ENCODE measurements around the gene NOS1. TPM values are rescaled to one million over a fixed set of nuclear protein-coding genes. Genes with fewer than 3 reads are reported as not detected.
"Not testable (repeated sequence)": the region's sequence is repeated elsewhere in the genome, so short reads cannot be mapped to it uniquely, and the experiment has no call there.

The NOS1 gene
- total RNA-seq (under 1 TPM; 0.19 to 0.66 TPM), polyA plus RNA-seq (under 1 TPM; 0.05 to 0.25 TPM)
- long read RNA-seq, donor 1: 0 reads
- long read RNA-seq, donor 2, partial matches to known transcripts: 0 of 1 reads
- long read RNA-seq, donor 2, other reads (novel, unspliced or antisense): 1 of 1 reads

DNA sequence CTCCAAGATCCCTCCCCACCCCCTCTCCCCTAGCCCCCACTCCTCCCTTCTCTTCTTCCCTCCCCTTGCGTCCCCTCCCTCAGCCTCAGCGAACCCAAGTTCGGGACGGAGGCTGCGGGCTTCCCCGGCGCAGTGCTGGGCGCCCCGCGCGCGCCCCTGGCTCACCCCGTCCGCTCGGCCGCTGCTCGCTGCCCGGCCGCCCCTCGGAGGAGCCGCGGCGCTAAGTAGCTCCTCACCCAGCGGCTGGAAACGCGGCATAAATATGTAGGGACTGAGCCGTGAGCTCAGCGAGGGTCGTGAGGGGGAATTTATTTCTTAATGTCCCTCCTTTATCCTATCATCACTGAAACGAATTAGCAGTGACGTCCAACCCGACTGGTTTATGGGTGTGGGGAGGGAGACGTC, at the start of gene NOS1:
NOS1 (minus strand) TSS at position 280 of the 405 bp plus-strand sequence. CDS start 30,557 bp downstream, outside the sequence.
- H3K27ac ChIP-seq (ENCODE audit: low read depth in 1 of 2, low read length in 2 of 2): no peak within 1 kb of the TSS
- WGBS, 2 donors: 1% methylated on average over 22 to 33 of the region's 33 CpGs
- no peaks in the 10 kb centered on the region for H3K9me3 ChIP-seq (ENCODE audit: control insufficient read depth, low read length)
- ATAC-seq (ENCODE audit: low FRiP score): no peak
- no peaks in the 10 kb centered on the region for H3K27me3 ChIP-seq (ENCODE audit: control insufficient read depth in 1 of 2, insufficient read depth in 2 of 2, low read length in 1 of 2)
- no peaks in the 10 kb centered on the region for H3K4me1 ChIP-seq (ENCODE audit: control insufficient read depth in 1 of 2, insufficient read depth in 2 of 2, low read length in 2 of 2)
- no peak for DNase-seq
- H3K4me3 ChIP-seq (ENCODE audit: low read length in 2 of 2): no peak within 1 kb of the TSS
- H3K36me3 ChIP-seq (ENCODE audit: control insufficient read depth in 1 of 2, insufficient read depth in 2 of 2, low read length in 1 of 2): no peaks in the 10 kb centered on the region
- intact Hi-C loops (cut with DNase I): no loop called here

DNA sequence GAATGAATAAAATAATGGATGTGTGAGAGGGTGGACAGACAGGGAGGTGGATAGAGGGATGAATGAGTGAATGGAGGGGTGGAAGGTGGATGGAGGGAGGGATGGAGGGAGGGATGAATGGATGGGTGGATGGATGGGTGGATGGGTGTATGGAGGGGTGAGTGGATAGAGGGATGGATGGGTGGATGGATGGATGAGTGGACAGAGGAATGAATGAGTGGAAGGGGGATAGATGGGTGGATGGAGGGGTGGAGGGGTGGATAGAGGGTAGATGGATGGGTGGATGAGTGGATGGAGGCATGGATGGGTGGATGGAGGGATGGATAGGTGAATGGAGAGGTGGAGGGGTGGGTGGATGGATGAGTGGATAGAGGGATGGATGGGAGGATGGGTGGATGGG, 47.9 kb upstream of the NOS1 start:
- no peaks in the 10 kb centered on the region for H3K9me3 ChIP-seq (ENCODE audit: control insufficient read depth, low read length)
- no peak overlapping the region for H3K27ac ChIP-seq (ENCODE audit: low read depth in 1 of 2, low read length in 2 of 2)
- H3K36me3 ChIP-seq (ENCODE audit: control insufficient read depth in 1 of 2, insufficient read depth in 2 of 2, low read length in 1 of 2): no peaks in the 10 kb centered on the region
- ATAC-seq (ENCODE audit: low FRiP score): no peak
- intact Hi-C loops (cut with DNase I): no loop called here
- H3K4me3 ChIP-seq (ENCODE audit: low read length in 2 of 2): no peak overlapping the region
- no peak for DNase-seq
- H3K4me1 ChIP-seq (ENCODE audit: control insufficient read depth in 1 of 2, insufficient read depth in 2 of 2, low read length in 2 of 2): no peaks in the 10 kb centered on the region
- H3K27me3 ChIP-seq (ENCODE audit: control insufficient read depth in 1 of 2, insufficient read depth in 2 of 2, low read length in 1 of 2): no peaks in the 10 kb centered on the region

- intact Hi-C loops (cut with DNase I): no loop called here
- Histone ChIP-seq H3K27ac (ENCODE audit: low read depth in 1 of 2, low read length in 2 of 2) (no peak overlapping the region), H3K36me3 (ENCODE audit: control insufficient read depth in 1 of 2, insufficient read depth in 2 of 2, low read length in 1 of 2) (no peaks in the 10 kb centered on the region), H3K27me3 (ENCODE audit: control insufficient read depth in 1 of 2, insufficient read depth in 2 of 2, low read length in 1 of 2) (no peaks in the 10 kb centered on the region), H3K9me3 (ENCODE audit: control insufficient read depth, low read length) (peaks cover 4% of the 10 kb centered on the region), H3K4me3 (ENCODE audit: low read length in 2 of 2) (no peak overlapping the region), H3K4me1 (ENCODE audit: control insufficient read depth in 1 of 2, insufficient read depth in 2 of 2, low read length in 2 of 2) (no peaks in the 10 kb centered on the region)
- 35 to 37% methylated on average over 11 of the region's 11 CpGs for WGBS, 2 donors
- DNase-seq (peak in 1 of 2 donors; percentile 50), ATAC-seq (ENCODE audit: low FRiP score) (peak; percentile 43)
Measured at GRCh38 chr12:117408161-117408791, 46.9 kb upstream of the NOS1 start.

- Histone ChIP-seq H3K27me3 (ENCODE audit: control insufficient read depth in 1 of 2, insufficient read depth in 2 of 2, low read length in 1 of 2) (no peaks in the 10 kb centered on the region), H3K9me3 (ENCODE audit: control insufficient read depth, low read length) (peaks cover 4% of the 10 kb centered on the region), H3K27ac (ENCODE audit: low read depth in 1 of 2, low read length in 2 of 2) (no peak overlapping the region), H3K4me3 (ENCODE audit: low read length in 2 of 2) (no peak overlapping the region), H3K36me3 (ENCODE audit: control insufficient read depth in 1 of 2, insufficient read depth in 2 of 2, low read length in 1 of 2) (no peaks in the 10 kb centered on the region), H3K4me1 (ENCODE audit: control insufficient read depth in 1 of 2, insufficient read depth in 2 of 2, low read length in 2 of 2) (no peaks in the 10 kb centered on the region)
- intact Hi-C loops (cut with DNase I): no loop called here
- no peak for ATAC-seq (ENCODE audit: low FRiP score)
- DNase-seq: no peak
- 67 to 72% methylated on average over 7 of the region's 7 CpGs for WGBS, 2 donors
Measured at GRCh38 chr12:117404940-117405339, 43.5 kb upstream of the NOS1 start.

DNA sequence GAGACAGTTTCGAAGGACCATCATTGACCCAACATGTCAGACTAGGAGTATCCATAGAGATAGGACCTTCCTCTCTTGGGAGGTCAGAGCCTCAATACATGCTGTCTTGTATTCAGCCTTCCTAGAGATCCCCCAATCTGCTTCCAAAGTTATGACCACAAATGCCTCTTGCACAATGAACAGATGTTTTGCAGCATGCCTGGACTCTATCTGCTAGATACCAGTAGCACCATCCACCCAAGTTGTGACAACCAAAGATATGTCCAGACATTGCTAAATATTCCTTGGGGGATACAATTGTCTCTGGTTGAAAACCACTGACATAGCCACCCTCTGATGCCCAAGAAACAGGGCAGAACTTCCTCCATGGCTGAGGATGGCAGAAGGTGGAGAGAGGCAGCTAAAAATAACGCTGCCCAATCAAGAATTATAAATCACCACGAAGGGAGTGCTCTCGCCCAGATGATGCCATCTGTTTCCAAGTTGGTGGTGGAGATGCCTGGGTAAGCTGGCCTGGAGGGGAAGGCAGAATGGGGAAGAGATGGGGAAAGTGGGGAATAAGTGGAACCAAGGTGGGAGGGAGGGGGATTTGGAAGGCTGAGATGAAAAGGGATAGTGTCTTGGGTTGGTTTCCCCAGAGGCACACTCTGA, 42.9 kb upstream of the NOS1 start:
- H3K27ac ChIP-seq (ENCODE audit: low read depth in 1 of 2, low read length in 2 of 2): no peak overlapping the region

GRCh38 chr12:117403586-117404139, 42.2 kb upstream of the NOS1 start:
- Histone ChIP-seq H3K9me3 (ENCODE audit: control insufficient read depth, low read length) (peaks cover 4% of the 10 kb centered on the region), H3K4me1 (ENCODE audit: control insufficient read depth in 1 of 2, insufficient read depth in 2 of 2, low read length in 2 of 2) (no peaks in the 10 kb centered on the region), H3K36me3 (ENCODE audit: control insufficient read depth in 1 of 2, insufficient read depth in 2 of 2, low read length in 1 of 2) (no peaks in the 10 kb centered on the region), H3K27ac (ENCODE audit: low read depth in 1 of 2, low read length in 2 of 2) (no peak overlapping the region), H3K27me3 (ENCODE audit: control insufficient read depth in 1 of 2, insufficient read depth in 2 of 2, low read length in 1 of 2) (no peaks in the 10 kb centered on the region), H3K4me3 (ENCODE audit: low read length in 2 of 2) (no peak overlapping the region)
- no peak for DNase-seq
- 87 to 88% methylated on average over 3 of the region's 3 CpGs for WGBS, 2 donors
- intact Hi-C loops (cut with DNase I): no loop called here
- ATAC-seq (ENCODE audit: low FRiP score): no peak

More for the DNA sequence above, 42.9 kb upstream of the NOS1 start:
- no peak for ATAC-seq (ENCODE audit: low FRiP score)
- no peaks in the 10 kb centered on the region for H3K4me1 ChIP-seq (ENCODE audit: control insufficient read depth in 1 of 2, insufficient read depth in 2 of 2, low read length in 2 of 2)
- no peaks in the 10 kb centered on the region for H3K27me3 ChIP-seq (ENCODE audit: control insufficient read depth in 1 of 2, insufficient read depth in 2 of 2, low read length in 1 of 2)
- DNase-seq: no peak
- no peaks in the 10 kb centered on the region for H3K36me3 ChIP-seq (ENCODE audit: control insufficient read depth in 1 of 2, insufficient read depth in 2 of 2, low read length in 1 of 2)
- intact Hi-C loops (cut with DNase I): no loop called here
- 62 to 65% methylated on average over 4 of the region's 4 CpGs for WGBS, 2 donors
- H3K4me3 ChIP-seq (ENCODE audit: low read length in 2 of 2): no peak overlapping the region
- H3K9me3 ChIP-seq (ENCODE audit: control insufficient read depth, low read length): peaks cover 4% of the 10 kb centered on the region

- H3K4me1 ChIP-seq (ENCODE audit: control insufficient read depth in 1 of 2, insufficient read depth in 2 of 2, low read length in 2 of 2): no peaks in the 10 kb centered on the region
- peaks cover 4% of the 10 kb centered on the region for H3K9me3 ChIP-seq (ENCODE audit: control insufficient read depth, low read length)
- 50 to 52% methylated on average over 4 of the region's 4 CpGs for WGBS, 2 donors
- no peak overlapping the region for H3K27ac ChIP-seq (ENCODE audit: low read depth in 1 of 2, low read length in 2 of 2)
- ATAC-seq (ENCODE audit: low FRiP score): no peak
- intact Hi-C loops (cut with DNase I): no loop called here
- H3K27me3 ChIP-seq (ENCODE audit: control insufficient read depth in 1 of 2, insufficient read depth in 2 of 2, low read length in 1 of 2): no peaks in the 10 kb centered on the region
- no peak for DNase-seq
- H3K4me3 ChIP-seq (ENCODE audit: low read length in 2 of 2): no peak overlapping the region
- H3K36me3 ChIP-seq (ENCODE audit: control insufficient read depth in 1 of 2, insufficient read depth in 2 of 2, low read length in 1 of 2): no peaks in the 10 kb centered on the region
Measured at GRCh38 chr12:117402363-117402762, 40.9 kb upstream of the NOS1 start.

DNA sequence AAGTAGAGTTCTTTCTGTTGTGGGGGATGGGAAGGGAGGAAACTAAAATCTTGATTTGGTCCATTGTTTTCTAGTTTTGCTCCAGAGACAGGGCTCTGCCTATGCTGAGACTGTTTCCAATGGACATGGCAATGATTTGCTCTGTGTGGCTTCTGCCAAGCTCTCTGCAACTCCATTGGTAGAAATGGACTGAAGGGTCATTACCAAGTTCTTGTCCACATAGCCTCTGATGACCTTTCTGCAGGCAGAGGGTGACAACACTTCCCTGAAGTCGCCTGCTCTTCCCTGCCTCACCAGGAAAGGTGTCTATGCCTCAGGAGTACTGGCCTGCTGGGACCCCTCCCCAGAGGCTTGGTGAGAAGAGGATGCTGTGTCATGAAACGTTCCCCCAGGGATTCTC, 39.5 kb upstream of the NOS1 start:
- no peaks in the 10 kb centered on the region for H3K4me1 ChIP-seq (ENCODE audit: control insufficient read depth in 1 of 2, insufficient read depth in 2 of 2, low read length in 2 of 2)
- H3K27ac ChIP-seq (ENCODE audit: low read depth in 1 of 2, low read length in 2 of 2): no peak overlapping the region
- H3K4me3 ChIP-seq (ENCODE audit: low read length in 2 of 2): no peak overlapping the region
- no peaks in the 10 kb centered on the region for H3K27me3 ChIP-seq (ENCODE audit: control insufficient read depth in 1 of 2, insufficient read depth in 2 of 2, low read length in 1 of 2)
- intact Hi-C loops (cut with DNase I): no loop called here
- peaks cover 6% of the 10 kb centered on the region for H3K9me3 ChIP-seq (ENCODE audit: control insufficient read depth, low read length)
- H3K36me3 ChIP-seq (ENCODE audit: control insufficient read depth in 1 of 2, insufficient read depth in 2 of 2, low read length in 1 of 2): no peaks in the 10 kb centered on the region
- no peak for DNase-seq
- 35 to 46% methylated on average over 2 of the region's 2 CpGs for WGBS, 2 donors
- no peak for ATAC-seq (ENCODE audit: low FRiP score)

GRCh38 chr12:117398482-117398881, 37.1 kb upstream of the NOS1 start:
- H3K36me3 ChIP-seq (ENCODE audit: control insufficient read depth in 1 of 2, insufficient read depth in 2 of 2, low read length in 1 of 2); H3K4me3 ChIP-seq (ENCODE audit: low read length in 2 of 2); ATAC-seq (ENCODE audit: low FRiP score); H3K4me1 ChIP-seq (ENCODE audit: control insufficient read depth in 1 of 2, insufficient read depth in 2 of 2, low read length in 2 of 2); H3K9me3 ChIP-seq (ENCODE audit: control insufficient read depth, low read length); DNase-seq; intact Hi-C loops (cut with DNase I); H3K27me3 ChIP-seq (ENCODE audit: control insufficient read depth in 1 of 2, insufficient read depth in 2 of 2, low read length in 1 of 2); H3K27ac ChIP-seq (ENCODE audit: low read depth in 1 of 2, low read length in 2 of 2): not testable (repeated sequence)
